ENCODE measurements around the gene HIF1AN. TPM values are rescaled to one million over a fixed set of nuclear protein-coding genes. Genes with fewer than 3 reads are reported as not detected.

HIF1AN gene
- polyA plus RNA-seq, 1 donor (not counting 4 experiments of a cell fraction or from before 2014, with no cell fraction given): 16.8 TPM

DNA sequence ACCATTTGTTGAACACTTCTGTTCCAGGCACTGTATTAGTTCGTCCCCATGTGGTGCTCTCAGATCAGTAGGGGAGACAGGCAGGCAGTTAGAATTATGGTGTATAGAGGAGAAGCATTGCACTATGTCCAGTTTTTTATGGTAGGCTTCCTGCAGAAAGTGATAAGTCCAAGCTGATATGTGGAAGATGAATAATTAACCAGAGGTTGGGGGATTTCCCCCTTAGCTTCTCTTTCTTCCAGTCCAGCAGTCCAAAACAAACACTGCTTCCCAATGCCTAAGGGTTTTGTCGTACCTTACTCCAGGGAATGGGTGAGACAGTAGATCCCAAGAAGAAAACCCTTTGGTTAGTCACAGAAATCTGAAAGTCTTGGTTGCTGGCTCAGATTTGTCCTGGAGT, 19.2 kb downstream of the HIF1AN start:
- no peak overlapping the region for H3K4me2 ChIP-seq (ENCODE audit: control insufficient read depth, extremely low read depth, insufficient read depth, low read depth, low read length)
- H3K4me3 ChIP-seq (ENCODE audit: control insufficient read depth in 2 of 3, extremely low read depth in 1 of 3, insufficient read depth in 2 of 3, low read depth in 1 of 3, low read length in 3 of 3): no peak overlapping the region
- H2AFZ ChIP-seq (ENCODE audit: control insufficient read depth, low read length): no peak overlapping the region
- no peaks in the 10 kb centered on the region for H3K9me3 ChIP-seq (ENCODE audit: control insufficient read depth, low read depth, low read length)
- TF ChIP-seq EZH2 (IDR thresholded peaks at IDR 0.05; ENCODE audit: low read length): no peak
- TF ChIP-seq, protein P1, sequence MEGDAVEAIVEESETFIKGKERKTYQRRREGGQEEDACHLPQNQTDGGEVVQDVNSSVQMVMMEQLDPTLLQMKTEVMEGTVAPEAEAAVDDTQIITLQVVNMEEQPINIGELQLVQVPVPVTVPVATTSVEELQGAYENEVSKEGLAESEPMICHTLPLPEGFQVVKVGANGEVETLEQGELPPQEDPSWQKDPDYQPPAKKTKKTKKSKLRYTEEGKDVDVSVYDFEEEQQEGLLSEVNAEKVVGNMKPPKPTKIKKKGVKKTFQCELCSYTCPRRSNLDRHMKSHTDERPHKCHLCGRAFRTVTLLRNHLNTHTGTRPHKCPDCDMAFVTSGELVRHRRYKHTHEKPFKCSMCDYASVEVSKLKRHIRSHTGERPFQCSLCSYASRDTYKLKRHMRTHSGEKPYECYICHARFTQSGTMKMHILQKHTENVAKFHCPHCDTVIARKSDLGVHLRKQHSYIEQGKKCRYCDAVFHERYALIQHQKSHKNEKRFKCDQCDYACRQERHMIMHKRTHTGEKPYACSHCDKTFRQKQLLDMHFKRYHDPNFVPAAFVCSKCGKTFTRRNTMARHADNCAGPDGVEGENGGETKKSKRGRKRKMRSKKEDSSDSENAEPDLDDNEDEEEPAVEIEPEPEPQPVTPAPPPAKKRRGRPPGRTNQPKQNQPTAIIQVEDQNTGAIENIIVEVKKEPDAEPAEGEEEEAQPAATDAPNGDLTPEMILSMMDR (optimal IDR thresholded peaks at IDR 0.05 in 1 of 3, IDR thresholded peaks at IDR 0.05 in 1 of 3, conservative IDR thresholded peaks at IDR 0.05 in 1 of 3; ENCODE audit: extremely low read depth in 1 of 3, insufficient read depth in 2 of 3, low read length in 3 of 3): no peak
- no peaks in the 10 kb centered on the region for H3K9me1 ChIP-seq (ENCODE audit: control insufficient read depth, extremely low read depth, insufficient read depth, low read length)
- dilution Hi-C loops (cut with MboI; ENCODE audit: extremely low pct_ligation_motif_present, low sequenced_read_pairs): loop anchor here (25.0 kb wide), 1 partner anchor 332 kb away; no protein-coding TSS in a partner anchor
- H3K27ac ChIP-seq (ENCODE audit: control insufficient read depth, insufficient read depth, low read length): no peak overlapping the region
- H3K36me3 ChIP-seq (ENCODE audit: control insufficient read depth in 2 of 2, extremely low read depth in 1 of 2, insufficient read depth in 2 of 2, low read length in 2 of 2): peaks cover 11 to 18% of the 10 kb centered on the region in 2 experiments
- no peaks in the 10 kb centered on the region for H3K4me1 ChIP-seq (ENCODE audit: control insufficient read depth, extremely low read depth, insufficient read depth, low read length)
- FAIRE-seq (no peak), DNase-seq (ENCODE audit: low read depth, low spot score) (no peak)
- no peaks in the 10 kb centered on the region for H3K79me2 ChIP-seq (ENCODE audit: control insufficient read depth, insufficient read depth, low read length)
- H3K9ac ChIP-seq (ENCODE audit: control insufficient read depth, extremely low read depth, insufficient read depth, low read length): no peak overlapping the region
- no peaks in the 10 kb centered on the region for H4K20me1 ChIP-seq (ENCODE audit: control insufficient read depth, extremely low read depth, insufficient read depth, low read length)
- no peaks in the 10 kb centered on the region for H3K27me3 ChIP-seq (ENCODE audit: control insufficient read depth, extremely low read depth, insufficient read depth, low read length)

DNA sequence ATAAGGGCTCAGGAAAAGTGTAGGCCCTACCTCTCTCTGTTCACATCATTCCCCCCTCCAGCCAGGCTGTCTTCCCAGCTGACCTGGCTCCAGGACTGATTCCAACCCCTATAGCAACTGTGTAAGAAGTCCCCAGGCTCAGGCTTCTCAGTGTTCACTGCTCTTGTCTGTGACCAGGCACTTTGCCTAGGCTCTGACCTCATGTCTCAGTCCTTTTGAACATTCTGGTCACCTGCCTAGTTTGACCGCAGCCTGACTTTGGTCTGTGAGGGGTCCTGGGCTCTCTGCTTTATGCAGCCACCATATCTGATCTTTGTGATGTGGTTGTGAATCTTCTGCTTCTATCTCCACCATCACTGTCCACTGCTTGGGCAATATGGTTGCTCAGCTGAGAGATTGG, 24.5 kb downstream of the HIF1AN start:
- Histone ChIP-seq H3K27me3 (ENCODE audit: control insufficient read depth, extremely low read depth, insufficient read depth, low read length) (peaks cover 33% of the 10 kb centered on the region), H3K9me3 (ENCODE audit: control insufficient read depth, low read depth, low read length) (no peaks in the 10 kb centered on the region), H2AFZ (ENCODE audit: control insufficient read depth, low read length) (no peak overlapping the region), H3K4me3 (ENCODE audit: control insufficient read depth in 2 of 3, extremely low read depth in 1 of 3, insufficient read depth in 2 of 3, low read depth in 1 of 3, low read length in 3 of 3) (no peak overlapping the region), H3K4me1 (ENCODE audit: control insufficient read depth, extremely low read depth, insufficient read depth, low read length) (peaks cover 3% of the 10 kb centered on the region), H3K9me1 (ENCODE audit: control insufficient read depth, extremely low read depth, insufficient read depth, low read length) (no peaks in the 10 kb centered on the region), H3K27ac (ENCODE audit: control insufficient read depth, insufficient read depth, low read length) (no peak overlapping the region), H3K79me2 (ENCODE audit: control insufficient read depth, insufficient read depth, low read length) (no peaks in the 10 kb centered on the region), H4K20me1 (ENCODE audit: control insufficient read depth, extremely low read depth, insufficient read depth, low read length) (no peaks in the 10 kb centered on the region), H3K9ac (ENCODE audit: control insufficient read depth, extremely low read depth, insufficient read depth, low read length) (no peak overlapping the region), H3K36me3 (ENCODE audit: control insufficient read depth in 2 of 2, extremely low read depth in 1 of 2, insufficient read depth in 2 of 2, low read length in 2 of 2) (peaks cover 3 to 12% of the 10 kb centered on the region in 2 experiments), H3K4me2 (ENCODE audit: control insufficient read depth, extremely low read depth, insufficient read depth, low read depth, low read length) (no peak overlapping the region)
- no peak for TF ChIP-seq EZH2 (IDR thresholded peaks at IDR 0.05; ENCODE audit: low read length)
- TF ChIP-seq, protein P1 (optimal IDR thresholded peaks at IDR 0.05 in 1 of 3, IDR thresholded peaks at IDR 0.05 in 1 of 3, conservative IDR thresholded peaks at IDR 0.05 in 1 of 3; ENCODE audit: extremely low read depth in 1 of 3, insufficient read depth in 2 of 3, low read length in 3 of 3): no peak
- dilution Hi-C loops (cut with MboI; ENCODE audit: extremely low pct_ligation_motif_present, low sequenced_read_pairs): loop anchor here (25.0 kb wide), 1 partner anchor 327 kb away; no protein-coding TSS in a partner anchor
- FAIRE-seq: no peak
- DNase-seq (ENCODE audit: low read depth, low spot score): no peak

Measured in keratinocyte (primary cell).